NCI-H345 treated with DMSO at 0.1 percent for 48 hours (cell line): Measurements from ENCODE around the gene NCAPH2.
A peak's percentile ranks its signal among the peaks of the same experiment; 100 is the strongest.

ENCODE experiments used
- DNase-seq: peaks from one replicate; lab custom pipeline; 2025; ENCODE audit not compliant: unreplicated experiment; lab: John Stamatoyannopoulos, UW

Gene NCAPH2

DNA sequence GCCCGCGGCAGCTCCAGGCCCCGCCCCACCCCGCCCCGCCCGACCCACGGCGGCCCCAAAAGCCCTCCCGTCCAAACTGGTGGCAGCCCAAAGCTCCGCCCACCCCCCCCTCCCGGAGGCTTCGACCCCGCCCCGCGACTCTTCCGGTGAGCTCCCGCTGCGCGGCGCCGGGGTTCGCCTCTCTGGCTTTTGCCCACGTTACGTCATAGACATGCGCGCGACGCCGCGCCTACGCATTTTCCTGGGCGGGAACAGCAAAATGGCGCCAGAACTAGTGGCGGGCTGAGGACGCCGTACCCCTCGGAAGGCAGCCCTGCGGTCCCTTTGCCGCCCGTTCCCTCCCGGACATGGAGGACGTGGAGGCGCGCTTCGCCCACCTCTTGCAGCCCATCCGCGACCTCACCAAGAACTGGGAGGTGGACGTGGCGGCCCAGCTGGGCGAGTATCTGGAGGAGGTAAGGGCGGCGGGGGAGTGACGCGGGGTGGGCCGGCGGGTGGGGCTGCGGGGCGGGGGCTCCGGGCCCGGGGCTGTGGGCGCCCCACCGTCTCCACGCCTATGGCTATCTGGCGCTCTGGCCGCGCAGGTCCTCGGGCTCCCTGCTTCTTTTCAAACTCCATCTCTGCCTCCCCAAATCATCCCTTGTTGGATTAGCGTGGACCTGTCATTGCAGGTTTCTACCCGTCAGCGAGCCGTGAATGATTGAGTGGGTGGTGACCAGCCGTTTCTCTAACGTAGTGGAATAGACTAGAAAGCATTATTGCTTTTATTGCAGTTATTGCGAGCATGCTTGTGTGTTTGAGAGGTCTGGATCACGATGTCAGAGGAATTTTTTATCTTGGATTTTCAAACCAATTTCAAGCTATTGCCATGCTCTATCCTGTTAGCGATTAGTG, at the start of gene NCAPH2:
TSS of gene NCAPH2 (plus strand) at position 234 of the 894 bp plus-strand sequence. CDS start at position 348, 114 bp downstream.
- DNase-seq = peak; percentile 69

- no peak for DNase-seq
These were observed 49.0 kb upstream of the NCAPH2 start for GRCh38 chr22:50459016-50459415.

GRCh38 chr22:50459496-50460140, 48.4 kb upstream of the NCAPH2 start:
- no peak for DNase-seq

DNA sequence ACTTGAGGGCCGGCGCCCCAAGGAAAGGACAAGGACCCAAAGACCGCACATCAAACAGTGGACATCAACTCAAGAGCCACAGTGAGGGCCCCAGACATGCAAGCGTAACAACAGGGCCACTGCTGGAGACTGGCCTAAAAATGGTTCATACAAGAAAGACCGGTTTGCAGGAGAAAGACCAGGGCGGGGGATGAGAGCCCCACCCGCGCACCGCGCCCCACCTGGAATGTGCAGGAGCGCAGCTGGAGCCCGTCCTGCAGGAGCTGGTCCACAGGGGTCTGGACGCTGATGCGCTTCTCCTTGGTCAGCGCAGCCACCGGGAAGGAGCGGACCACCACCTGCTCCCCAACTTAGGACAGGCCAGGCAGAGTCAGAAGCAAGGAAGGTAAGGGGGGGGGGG, 47.1 kb upstream of the NCAPH2 start:
- DNase-seq = no peak

GRCh38 chr22:50461536-50461935, 46.5 kb upstream of the NCAPH2 start:
- no peak for DNase-seq

DNA sequence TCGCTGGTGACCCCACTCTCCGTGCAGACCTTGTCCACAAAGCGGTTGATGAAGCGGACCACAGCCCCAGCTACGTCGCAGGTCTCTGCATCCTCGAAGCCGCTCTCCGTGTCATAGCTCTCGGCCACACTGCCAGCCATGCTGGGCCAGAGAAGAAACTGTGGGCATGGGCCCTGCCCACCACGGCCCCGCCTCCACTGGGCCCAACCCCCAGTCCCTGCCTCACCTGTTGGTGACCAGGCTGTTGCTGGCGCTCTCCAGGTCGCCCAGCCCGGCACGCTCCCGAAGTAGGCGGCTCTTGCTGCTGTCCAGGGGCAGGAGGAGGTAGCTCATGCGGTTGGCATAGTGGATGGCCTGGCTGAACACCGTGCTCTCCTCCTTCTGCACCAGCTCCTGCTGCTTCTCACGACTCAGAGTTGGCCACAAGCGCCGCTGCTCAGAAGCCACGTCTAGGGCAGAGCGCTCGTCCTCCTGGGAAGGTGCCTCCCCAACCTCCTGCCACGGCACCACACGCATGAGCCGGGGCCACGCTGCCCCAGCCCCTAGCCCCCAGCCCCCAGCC, 46.0 kb upstream of the NCAPH2 start:
- DNase-seq = no peak

DNA sequence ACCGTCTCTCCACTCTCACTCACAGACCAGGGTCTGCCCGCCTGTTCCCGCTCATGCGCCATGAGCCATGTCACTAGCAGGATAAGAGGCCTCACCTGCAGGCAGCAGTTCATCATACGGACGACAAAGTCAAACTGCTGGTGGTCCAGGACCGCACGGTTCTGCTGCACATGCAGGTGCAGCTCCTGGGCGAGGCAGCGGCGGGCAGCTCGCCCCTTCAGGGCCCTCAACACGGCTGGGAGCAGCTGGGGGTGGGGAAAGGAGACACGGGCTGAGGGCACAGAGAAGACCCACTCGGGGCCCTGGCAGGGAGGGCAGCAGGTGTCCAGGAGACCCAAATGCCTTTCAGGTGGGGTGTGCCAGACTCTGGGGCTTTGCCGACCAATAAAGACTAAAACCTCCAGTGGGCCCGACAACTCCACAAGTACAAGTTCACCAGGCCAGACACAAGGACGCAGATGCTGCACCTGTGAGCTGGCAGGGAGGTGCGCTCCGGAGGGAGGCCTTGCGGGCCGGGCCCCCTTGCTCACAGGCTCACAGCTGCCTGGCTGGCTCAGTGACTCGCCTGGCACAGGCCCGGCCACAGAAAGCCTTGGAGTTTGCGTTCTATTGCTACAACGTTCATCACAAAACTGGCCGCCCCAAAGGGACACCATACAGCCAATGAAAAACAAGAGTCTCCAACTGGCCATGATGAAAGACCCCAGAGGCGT, 44.7 kb upstream of the NCAPH2 start:
- DNase-seq = no peak

DNA sequence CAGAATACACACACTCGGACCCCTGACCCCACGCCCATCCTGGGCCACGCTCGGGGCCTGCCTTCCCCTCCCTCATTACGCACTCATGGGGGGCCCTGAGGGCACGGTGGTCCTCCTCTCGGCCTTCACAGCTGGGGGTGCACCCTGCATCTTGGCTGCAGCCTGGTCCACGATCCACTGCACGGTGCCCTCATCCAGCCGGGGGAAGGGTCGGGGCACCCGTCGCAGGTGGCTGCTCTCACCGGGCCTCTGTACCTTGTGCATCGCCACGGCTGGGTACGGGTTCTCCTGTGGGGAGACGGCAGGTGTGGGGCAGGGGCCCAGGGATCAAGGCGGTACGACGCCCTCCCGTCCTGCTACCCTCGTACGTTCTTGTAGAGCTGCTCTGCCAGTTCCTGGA, 43.6 kb upstream of the NCAPH2 start:
- no peak for DNase-seq

GRCh38 chr22:50465066-50465930, 42.7 kb upstream of the NCAPH2 start:
- DNase-seq = no peak

GRCh38 chr22:50467341-50467740, 40.7 kb upstream of the NCAPH2 start:
- DNase-seq = no peak

GRCh38 chr22:50467773-50468440, 40.1 kb upstream of the NCAPH2 start:
- DNase-seq = no peak

DNA sequence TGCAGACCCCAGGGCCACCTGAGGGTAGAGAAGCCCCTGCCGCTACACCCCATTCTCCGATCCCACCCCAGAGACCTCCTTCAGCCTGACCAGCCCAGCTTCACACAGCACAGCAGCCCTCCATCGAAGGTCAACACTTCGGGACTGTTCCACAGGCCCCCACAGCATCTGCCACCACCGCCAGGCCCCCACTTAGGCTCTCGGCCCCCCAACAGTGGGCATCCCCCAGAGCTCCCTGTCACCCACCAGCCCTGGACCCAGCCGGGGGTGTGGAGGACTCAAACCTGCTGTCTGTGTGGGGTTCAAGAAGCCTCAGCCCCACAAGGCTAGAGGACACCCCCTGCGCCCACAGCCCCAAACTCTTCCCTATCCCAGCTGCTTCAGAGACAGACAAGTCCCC, 39.4 kb upstream of the NCAPH2 start:
- no peak for DNase-seq

GRCh38 chr22:50469377-50470305, 38.4 kb upstream of the NCAPH2 start:
- DNase-seq = peak; percentile 51

- DNase-seq = no peak
These were observed 37.5 kb upstream of the NCAPH2 start for GRCh38 chr22:50470491-50470890.

- no peak for DNase-seq
These were observed 36.7 kb upstream of the NCAPH2 start for GRCh38 chr22:50471197-50471847.

DNA sequence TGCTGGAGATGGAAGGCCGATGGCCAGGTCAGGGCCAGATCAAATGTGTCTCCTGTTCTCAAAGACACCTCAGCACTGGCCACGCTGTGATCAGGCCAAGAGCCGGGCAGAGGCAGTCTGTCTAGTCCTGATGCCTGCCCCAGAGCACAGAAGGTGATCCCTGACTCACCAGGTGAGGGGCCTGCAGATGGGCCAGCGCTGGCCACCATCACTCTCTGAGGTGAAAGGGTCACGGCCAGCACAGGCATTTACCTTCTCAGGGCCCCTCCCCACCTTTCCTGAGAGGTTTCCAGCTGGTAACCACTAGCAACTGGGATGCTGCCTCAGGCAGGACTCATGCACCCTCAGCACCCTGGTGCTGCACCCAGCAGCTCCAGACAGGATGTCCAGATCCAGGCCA, 36.1 kb upstream of the NCAPH2 start:
- no peak for DNase-seq

DNA sequence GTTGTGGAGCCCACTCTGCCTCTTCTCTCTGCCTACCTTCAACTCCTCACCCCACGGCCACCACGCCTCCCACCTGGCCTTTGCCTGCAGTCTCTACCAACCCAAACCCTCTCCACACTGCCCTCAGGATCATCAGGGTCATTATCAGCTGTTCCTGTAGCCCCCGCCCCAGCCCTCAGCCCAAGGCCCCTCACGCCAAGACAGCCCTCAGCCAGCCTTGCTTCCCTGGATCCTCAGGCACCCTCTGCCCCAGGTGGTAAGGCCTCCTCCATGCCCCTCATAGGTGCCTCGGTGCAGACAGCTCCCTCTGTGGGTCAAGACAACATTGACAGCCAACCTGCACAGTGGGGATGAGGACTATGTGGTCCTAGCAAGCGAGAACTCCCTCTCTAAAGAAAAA, 34.9 kb upstream of the NCAPH2 start:
- no peak for DNase-seq
